HepG2 (cell line): ENCODE data around the gene PSG6. TPM values are rescaled to one million over a fixed set of nuclear protein-coding genes. Genes with fewer than 3 reads are reported as not detected.
A peak's percentile ranks its signal among the peaks of the same experiment; 100 is the strongest.
"Not testable (repeated sequence)": the region's sequence is repeated elsewhere in the genome, so short reads cannot be mapped to it uniquely, and the experiment has no call there.

ENCODE experiments used
- ATAC-seq: fragments of 200-7000 bp; cut with Tn5 transposase; 3 replicates; pipeline ENCODE4 v1.9.1; 2020; ENCODE audit warnings: mild to moderate bottlenecking, moderate library complexity
- BruUV-seq: library from RNA; stranded (reverse); fragments of 400-500 nt; replicated peaks from 2 replicates; lab custom pipeline; 2021; lab: Mats Ljungman, UMichigan
- CTCF ChIA-PET: fragments of 300-600 bp; formaldehyde crosslinking; extraction: SDS; loops from one replicate; lab custom pipeline; 2021; ENCODE audit warnings: low total read pairs, inconsistent platforms, low intra/inter-chr PET ratio; lab: Yijun Ruan, JAX
- POLR2A ChIA-PET: fragments of 350-600 bp; sonication (Branson Sonifier 250); formaldehyde crosslinking; loops from one replicate; lab custom pipeline; 2020; ENCODE audit warnings: antibody characterized with exemption, inconsistent platforms; lab: Yijun Ruan, JAX
- DNase-seq: peaks from one replicate; pipeline ENCODE4 v3.0.0-alpha.2; 2015; ENCODE audit warnings: low spot score
- FAIRE-seq: peaks from 3 replicates; lab custom pipeline; 2011; peaks lifted over from hg19 to GRCh38; lab: Jason Lieb, UNC
- H2AFZ ChIP-seq: one replicate; pipeline ENCODE4 v1.6.1; 2011; ENCODE audit warnings: low read length, inconsistent platforms
- H3K27ac ChIP-seq: fragments of 300-600 bp; 3 replicates; pipeline ENCODE4 v1.8.0; 2011; ENCODE audit warnings: mixed run types, mild to moderate bottlenecking, mixed read lengths, low read length, inconsistent platforms; ENCODE audit not compliant: insufficient read depth; ENCODE audit errors: extremely low read length
- H3K27me3 ChIP-seq, 2 experiments: fragments of 200-600 bp in 1 of 2; 2 replicates in 1 of 2; 3 replicates in 1 of 2; pipeline versions ENCODE4 v1.6.0 to v1.8.0; 2011; ENCODE audit warnings: low read length in 2 of 2, mild to moderate bottlenecking in 2 of 2, moderate library complexity in 2 of 2, inconsistent platforms in 1 of 2; ENCODE audit not compliant: insufficient read depth in 2 of 2, control insufficient read depth in 1 of 2
- H3K36me3 ChIP-seq, 2 experiments: fragments of 200-600 bp in 1 of 2; replicated peaks in 1 of 2; 2 replicates in 1 of 2; 3 replicates in 1 of 2; pipeline versions ENCODE4 v1.5.1 to v1.8.0; 2011; ENCODE audit warnings: low read length in 2 of 2, inconsistent platforms in 1 of 2; ENCODE audit not compliant: insufficient read depth in 2 of 2, control insufficient read depth in 1 of 2
- H3K4me1 ChIP-seq: 2 replicates; pipeline ENCODE4 v1.5.1; 2012; ENCODE audit warnings: low read length, inconsistent platforms; ENCODE audit not compliant: insufficient read depth
- H3K4me2 ChIP-seq: 2 replicates; pipeline ENCODE4 v1.6.0; 2011; ENCODE audit warnings: low read depth, low read length, inconsistent platforms
- H3K4me3 ChIP-seq, 3 experiments: fragments of 200-600 bp in 1 of 3; sonication (generic), shearing (Covaris generic) in 1 of 3; replicated peaks in 1 of 3; 2 replicates each; pipeline ENCODE4 v1.5.1; 2011 to 2016; ENCODE audit warnings: low read length in 3 of 3, inconsistent platforms in 2 of 3, low read depth in 2 of 3, mild to moderate bottlenecking in 2 of 3, control low read depth in 1 of 3, mixed read lengths in 1 of 3; ENCODE audit not compliant: insufficient read depth in 1 of 3
- H3K79me2 ChIP-seq: one replicate; pipeline ENCODE4 v1.6.1; 2011; ENCODE audit warnings: low read length, inconsistent platforms; ENCODE audit not compliant: insufficient read depth
- H3K9ac ChIP-seq: 2 replicates; pipeline ENCODE4 v1.6.0; 2011; ENCODE audit warnings: mild to moderate bottlenecking, low read depth, low read length, inconsistent platforms; ENCODE audit not compliant: insufficient read depth
- H3K9me3 ChIP-seq: 2 replicates; pipeline ENCODE4 v1.5.1; 2012; ENCODE audit warnings: mild to moderate bottlenecking, low read length
- H4K20me1 ChIP-seq: 2 replicates; pipeline ENCODE4 v1.6.0; 2011; ENCODE audit warnings: inconsistent platforms, mild to moderate bottlenecking, low read length, moderate library complexity; ENCODE audit not compliant: insufficient read depth
- AKAP8 ChIP-seq: sonication (generic); formaldehyde crosslinking; IDR thresholded peaks from 2 replicates; pipeline ENCODE4 v1.5.1; 2020; ENCODE audit warnings: mild to moderate bottlenecking, missing genetic modification reagents
- IKZF1 ChIP-seq: fragments of 450-650 bp; IDR thresholded peaks from 2 replicates; pipeline ENCODE4 v1.7.1; 2016
- NBN ChIP-seq: fragments of 450-650 bp; conservative IDR thresholded peaks from 2 replicates; pipeline ENCODE4 v1.6.1; 2017
- RBFOX2 ChIP-seq: fragments of 200-400 bp; formaldehyde crosslinking; IDR thresholded peaks from 2 replicates; pipeline ENCODE4 v1.6.1; 2017; ENCODE audit warnings: low read depth, mild to moderate bottlenecking, low read length
- ZNF180 ChIP-seq: sonication (generic); formaldehyde crosslinking; IDR thresholded peaks from 2 replicates; pipeline ENCODE4 v1.4.0; 2020; ENCODE audit warnings: low read depth, missing genetic modification reagents, borderline replicate concordance
- ZNF232 ChIP-seq: sonication (generic); formaldehyde crosslinking; IDR thresholded peaks from 2 replicates; pipeline ENCODE4 v1.4.0; 2020; ENCODE audit warnings: missing genetic modification reagents, borderline replicate concordance
- ZNF577 ChIP-seq: sonication (generic); formaldehyde crosslinking; IDR thresholded peaks from 2 replicates; pipeline ENCODE4 v1.4.0; 2020; ENCODE audit warnings: mild to moderate bottlenecking, low read depth, missing genetic modification reagents, borderline replicate concordance
- ZNF605 ChIP-seq: sonication (generic); formaldehyde crosslinking; IDR thresholded peaks from 2 replicates; pipeline ENCODE4 v1.8.0; 2022; ENCODE audit warnings: mild to moderate bottlenecking, missing genetic modification reagents
- ZNF839 ChIP-seq: sonication (generic); formaldehyde crosslinking; IDR thresholded peaks from 2 replicates; pipeline ENCODE4 v1.4.0; 2020; ENCODE audit warnings: missing genetic modification reagents, mild to moderate bottlenecking, borderline replicate concordance
- WGBS: methylation state at CpG from one replicate; pipeline ENCODE4 v1.1.6; 2017; ENCODE audit warnings: low lambda C conversion rate; 5-methylcytosine and 5-hydroxymethylcytosine counted together
- in situ Hi-C: cut with HindIII; loops from 2 replicates; pipeline ENCODE4 v1.10.0; 2017; ENCODE audit warnings: low pct_unique_long_range_greater_than_20kb; ENCODE audit not compliant: extremely low pct_ligation_motif_present
- intact Hi-C: fragments of 100-400 bp; cut with micrococcal nuclease; formaldehyde crosslinking; loops from one replicate; pipeline ENCODE4 v1.10.0; 2022; ENCODE audit not compliant: unreplicated experiment
- polyA plus RNA-seq, 8 experiments: library from polyadenylated mRNA; depleted of rRNA in 3 of 8; stranded (reverse) in 7 of 8; unstranded in 1 of 8; fragments of >200 nt; fragmentation: Illumina TruSeq in 4 of 8; extraction: Trizol in 4 of 8; gene quantifications; 2 replicates each; pipeline versions ENCODE4 v1.2.1 to v1.2.3, GENCODE V29; 2011 to 2016; ENCODE audit warnings: low read depth in 4 of 8, missing spikeins in 1 of 8, mixed read lengths in 1 of 8; ENCODE audit not compliant: insufficient read depth in 1 of 8
- total RNA-seq, 5 experiments: library from RNA; depleted of rRNA; stranded (reverse); fragments of >200 nt; fragmentation: Illumina TruSeq; extraction: Trizol; gene quantifications; 2 replicates each; pipeline ENCODE4 v1.2.3, GENCODE V29; 2016; ENCODE audit warnings: low read depth in 1 of 5
- TF ChIP-seq, protein P1 (sequence below), 2 experiments: sonication (generic) in 1 of 2; formaldehyde crosslinking in 1 of 2; IDR thresholded peaks; 2 replicates each; pipeline versions ENCODE4 v1.4.0 to v1.6.1; 2018 to 2020; ENCODE audit warnings: missing genetic modification reagents in 2 of 2, borderline replicate concordance in 1 of 2, low read depth in 1 of 2, mild to moderate bottlenecking in 1 of 2, missing biosample characterization in 1 of 2
- TF ChIP-seq, protein P2 (sequence below): fragments of 450-650 bp; IDR thresholded peaks from 2 replicates; pipeline ENCODE4 v1.6.1; 2016
- TF ChIP-seq, protein P3 (sequence below): sonication (generic); formaldehyde crosslinking; IDR thresholded peaks from 2 replicates; pipeline ENCODE4 v1.5.0; 2020; ENCODE audit warnings: mild to moderate bottlenecking, missing genetic modification reagents, moderate library complexity

Gene PSG6
- total and polyA plus RNA-seq, 2 of the 13 experiments (the other 11 are each of a cell fraction or from before 2014, with no cell fraction given) = not detected

DNA sequence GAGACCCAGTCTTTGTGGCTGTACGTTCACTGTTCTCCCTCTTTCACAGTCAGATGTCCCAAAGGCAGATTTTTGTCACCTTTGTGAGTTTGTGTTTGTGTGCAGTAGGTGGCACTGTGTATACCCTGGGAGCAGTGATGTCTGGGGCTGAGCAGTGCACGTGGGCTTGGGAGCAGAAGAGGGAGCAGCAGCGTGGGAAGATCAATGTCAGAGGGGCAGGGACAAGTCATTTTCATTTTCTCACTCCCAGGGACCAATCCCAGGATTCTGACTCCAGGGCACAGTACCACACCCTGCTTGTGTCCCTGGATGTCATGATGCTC, 2.0 kb upstream of the PSG6 start:
- POLR2A ChIA-PET = no interaction called here

DNA sequence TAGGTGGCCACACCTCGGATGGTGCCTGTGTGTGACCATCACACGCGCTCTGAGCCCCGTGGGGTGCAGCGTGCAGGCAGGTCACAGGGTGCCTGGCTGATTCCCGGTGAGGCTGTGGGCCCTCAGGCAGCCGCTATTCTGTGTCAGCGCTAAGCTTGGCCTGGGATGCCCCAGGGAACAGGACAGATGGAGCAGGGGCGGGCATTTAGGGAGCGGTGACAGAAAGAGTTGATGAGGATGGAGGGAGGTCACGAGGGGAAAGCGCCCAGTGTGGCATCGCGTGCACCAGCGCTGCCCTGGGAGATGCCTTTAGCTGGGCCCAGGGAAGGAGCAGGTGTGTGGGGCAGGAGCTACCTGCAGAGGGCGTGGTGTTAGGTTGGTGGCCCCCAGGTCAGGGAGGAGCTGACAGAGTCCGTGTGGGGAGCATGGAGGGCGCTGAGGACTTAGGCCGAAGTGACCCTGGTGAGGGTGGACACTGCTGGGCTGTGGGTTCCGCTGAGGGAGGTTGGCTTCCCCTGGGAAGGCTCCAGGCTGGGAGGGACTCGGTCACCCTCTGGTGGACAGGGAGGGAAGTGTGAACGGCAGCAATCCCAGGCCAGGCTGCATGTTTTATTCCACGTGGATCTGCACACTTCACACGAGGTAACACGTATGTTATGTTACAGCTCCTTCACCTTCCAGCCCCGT, 1.5 kb upstream of the PSG6 start:
- in situ Hi-C loops, BruUV-seq: not testable (repeated sequence)

More for the DNA sequence above, 2.0 kb upstream of the PSG6 start:
- no peaks in the 10 kb centered on the region for H4K20me1 ChIP-seq
- BruUV-seq = no TSS peak
- in situ Hi-C loops (no loop called here), intact Hi-C loops (no loop called here)
- FAIRE-seq (no peak), DNase-seq (no peak), ATAC-seq (no peak)
- no peak overlapping the region for H3K4me2 ChIP-seq
- H3K9ac ChIP-seq = no peak overlapping the region
- H3K9me3 ChIP-seq = no peaks in the 10 kb centered on the region
- no peak overlapping the region for H2AFZ ChIP-seq
- no peaks in the 10 kb centered on the region for H3K4me1 ChIP-seq
- H3K27ac ChIP-seq = no peak overlapping the region
- H3K36me3 ChIP-seq = no peaks in the 10 kb centered on the region
- TF ChIP-seq IKZF1 (no peak), RBFOX2 (no peak), ZNF180 (CRISPR knock-in tag) (no peak), ZNF839 (CRISPR knock-in tag) (no peak), ZNF232 (no peak), AKAP8 (CRISPR knock-in tag) (no peak), ZNF577 (no peak), ZNF605 (no peak), NBN (no peak)
- TF ChIP-seq, protein P1, sequence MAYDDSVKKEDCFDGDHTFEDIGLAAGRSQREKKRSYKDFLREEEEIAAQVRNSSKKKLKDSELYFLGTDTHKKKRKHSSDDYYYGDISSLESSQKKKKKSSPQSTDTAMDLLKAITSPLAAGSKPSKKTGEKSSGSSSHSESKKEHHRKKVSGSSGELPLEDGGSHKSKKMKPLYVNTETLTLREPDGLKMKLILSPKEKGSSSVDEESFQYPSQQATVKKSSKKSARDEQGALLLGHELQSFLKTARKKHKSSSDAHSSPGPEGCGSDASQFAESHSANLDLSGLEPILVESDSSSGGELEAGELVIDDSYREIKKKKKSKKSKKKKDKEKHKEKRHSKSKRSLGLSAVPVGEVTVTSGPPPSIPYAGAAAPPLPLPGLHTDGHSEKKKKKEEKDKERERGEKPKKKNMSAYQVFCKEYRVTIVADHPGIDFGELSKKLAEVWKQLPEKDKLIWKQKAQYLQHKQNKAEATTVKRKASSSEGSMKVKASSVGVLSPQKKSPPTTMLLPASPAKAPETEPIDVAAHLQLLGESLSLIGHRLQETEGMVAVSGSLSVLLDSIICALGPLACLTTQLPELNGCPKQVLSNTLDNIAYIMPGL (CRISPR knock-in tag; IDR thresholded peaks at IDR 0.05; ENCODE audit: borderline replicate concordance in 1 of 2, low read depth in 1 of 2) = no peak
- no peak overlapping the region for H3K4me3 ChIP-seq
- no peaks in the 10 kb centered on the region; a peak in 1 of 5 replicates for H3K27me3 ChIP-seq
- 4% methylated on average over 3 of the region's 3 CpGs for WGBS
- CTCF ChIA-PET = no interaction called here
- H3K79me2 ChIP-seq = no peaks in the 10 kb centered on the region

More for the DNA sequence above, 1.5 kb upstream of the PSG6 start:
- H4K20me1 ChIP-seq, intact Hi-C loops, H3K9ac ChIP-seq, H3K4me1 ChIP-seq, POLR2A ChIA-PET, H3K79me2 ChIP-seq, H2AFZ ChIP-seq, H3K4me2 ChIP-seq, FAIRE-seq, CTCF ChIA-PET, DNase-seq, H3K4me3 ChIP-seq, H3K27me3 ChIP-seq, H3K27ac ChIP-seq, H3K36me3 ChIP-seq, H3K9me3 ChIP-seq, ATAC-seq: not testable (repeated sequence)
- TF ChIP-seq, protein P2, sequence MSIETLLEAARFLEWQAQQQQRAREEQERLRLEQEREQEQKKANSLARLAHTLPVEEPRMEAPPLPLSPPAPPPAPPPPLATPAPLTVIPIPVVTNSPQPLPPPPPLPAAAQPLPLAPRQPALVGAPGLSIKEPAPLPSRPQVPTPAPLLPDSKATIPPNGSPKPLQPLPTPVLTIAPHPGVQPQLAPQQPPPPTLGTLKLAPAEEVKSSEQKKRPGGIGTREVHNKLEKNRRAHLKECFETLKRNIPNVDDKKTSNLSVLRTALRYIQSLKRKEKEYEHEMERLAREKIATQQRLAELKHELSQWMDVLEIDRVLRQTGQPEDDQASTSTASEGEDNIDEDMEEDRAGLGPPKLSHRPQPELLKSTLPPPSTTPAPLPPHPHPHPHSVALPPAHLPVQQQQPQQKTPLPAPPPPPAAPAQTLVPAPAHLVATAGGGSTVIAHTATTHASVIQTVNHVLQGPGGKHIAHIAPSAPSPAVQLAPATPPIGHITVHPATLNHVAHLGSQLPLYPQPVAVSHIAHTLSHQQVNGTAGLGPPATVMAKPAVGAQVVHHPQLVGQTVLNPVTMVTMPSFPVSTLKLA = peak; percentile 93
- TF ChIP-seq, protein P3, sequence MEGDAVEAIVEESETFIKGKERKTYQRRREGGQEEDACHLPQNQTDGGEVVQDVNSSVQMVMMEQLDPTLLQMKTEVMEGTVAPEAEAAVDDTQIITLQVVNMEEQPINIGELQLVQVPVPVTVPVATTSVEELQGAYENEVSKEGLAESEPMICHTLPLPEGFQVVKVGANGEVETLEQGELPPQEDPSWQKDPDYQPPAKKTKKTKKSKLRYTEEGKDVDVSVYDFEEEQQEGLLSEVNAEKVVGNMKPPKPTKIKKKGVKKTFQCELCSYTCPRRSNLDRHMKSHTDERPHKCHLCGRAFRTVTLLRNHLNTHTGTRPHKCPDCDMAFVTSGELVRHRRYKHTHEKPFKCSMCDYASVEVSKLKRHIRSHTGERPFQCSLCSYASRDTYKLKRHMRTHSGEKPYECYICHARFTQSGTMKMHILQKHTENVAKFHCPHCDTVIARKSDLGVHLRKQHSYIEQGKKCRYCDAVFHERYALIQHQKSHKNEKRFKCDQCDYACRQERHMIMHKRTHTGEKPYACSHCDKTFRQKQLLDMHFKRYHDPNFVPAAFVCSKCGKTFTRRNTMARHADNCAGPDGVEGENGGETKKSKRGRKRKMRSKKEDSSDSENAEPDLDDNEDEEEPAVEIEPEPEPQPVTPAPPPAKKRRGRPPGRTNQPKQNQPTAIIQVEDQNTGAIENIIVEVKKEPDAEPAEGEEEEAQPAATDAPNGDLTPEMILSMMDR (CRISPR knock-in tag) = peak; percentile 31; the same call in 1 of the 2 replicates
- 45% methylated on average over 21 of the region's 26 CpGs for WGBS
